ENCODE data around the gene BORCS5.

The BORCS5 gene

DNA sequence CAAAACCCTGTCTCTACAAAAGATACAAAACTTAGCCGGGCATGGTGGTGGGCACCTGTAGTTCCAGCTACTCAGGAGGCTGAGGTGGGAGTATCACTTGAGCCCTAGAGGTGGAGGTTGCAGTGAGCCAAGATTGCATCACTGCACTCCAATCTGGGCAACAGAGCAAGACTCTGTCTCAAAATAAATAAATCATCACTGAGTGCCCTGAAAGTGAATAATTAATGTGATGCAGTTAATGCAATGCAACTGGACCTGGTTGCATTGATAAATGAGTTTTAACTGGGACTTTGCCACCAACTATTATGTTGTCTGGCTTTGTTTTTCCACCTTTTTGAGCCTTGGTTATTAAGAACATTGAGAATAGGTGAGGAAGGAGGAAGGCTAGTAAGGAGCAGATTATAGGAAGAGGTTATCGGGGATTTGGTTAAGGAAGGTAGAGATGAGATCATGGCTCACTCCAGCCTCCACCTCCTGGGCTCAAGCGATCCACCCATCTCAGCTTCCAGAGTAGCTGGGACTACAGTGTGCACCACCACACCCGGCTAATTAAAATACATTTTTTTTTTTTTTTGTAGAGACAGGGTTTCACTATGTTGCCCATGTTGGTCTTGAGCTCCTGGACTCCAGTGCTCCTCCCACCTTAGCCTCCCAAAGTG, 8.0 kb downstream of the BORCS5 start:
- TF ChIP-seq EZH2phosphoT487 (conservative IDR thresholded peaks at IDR 0.05; ENCODE audit: low read length): no peak
- TF ChIP-seq, protein P1, sequence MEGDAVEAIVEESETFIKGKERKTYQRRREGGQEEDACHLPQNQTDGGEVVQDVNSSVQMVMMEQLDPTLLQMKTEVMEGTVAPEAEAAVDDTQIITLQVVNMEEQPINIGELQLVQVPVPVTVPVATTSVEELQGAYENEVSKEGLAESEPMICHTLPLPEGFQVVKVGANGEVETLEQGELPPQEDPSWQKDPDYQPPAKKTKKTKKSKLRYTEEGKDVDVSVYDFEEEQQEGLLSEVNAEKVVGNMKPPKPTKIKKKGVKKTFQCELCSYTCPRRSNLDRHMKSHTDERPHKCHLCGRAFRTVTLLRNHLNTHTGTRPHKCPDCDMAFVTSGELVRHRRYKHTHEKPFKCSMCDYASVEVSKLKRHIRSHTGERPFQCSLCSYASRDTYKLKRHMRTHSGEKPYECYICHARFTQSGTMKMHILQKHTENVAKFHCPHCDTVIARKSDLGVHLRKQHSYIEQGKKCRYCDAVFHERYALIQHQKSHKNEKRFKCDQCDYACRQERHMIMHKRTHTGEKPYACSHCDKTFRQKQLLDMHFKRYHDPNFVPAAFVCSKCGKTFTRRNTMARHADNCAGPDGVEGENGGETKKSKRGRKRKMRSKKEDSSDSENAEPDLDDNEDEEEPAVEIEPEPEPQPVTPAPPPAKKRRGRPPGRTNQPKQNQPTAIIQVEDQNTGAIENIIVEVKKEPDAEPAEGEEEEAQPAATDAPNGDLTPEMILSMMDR (IDR thresholded peaks at IDR 0.05; ENCODE audit: insufficient read depth, low read length, poor library complexity, severe bottlenecking): no peak
- Histone ChIP-seq H3K9ac (ENCODE audit: low read length) (no peak overlapping the region), H3K4me3 (ENCODE audit: insufficient read depth, low read length, poor library complexity, severe bottlenecking) (no peak overlapping the region), H3F3A (ENCODE audit: insufficient read depth) (no peaks in the 10 kb centered on the region), H3K36me3 (ENCODE audit: low read length) (no peaks in the 10 kb centered on the region), H2AFZ (ENCODE audit: low read depth, low read length, severe bottlenecking) (no peak overlapping the region), H3K9me2 (replicated peaks; ENCODE audit: insufficient read depth, low read length) (no peaks in the 10 kb centered on the region), H3K4me2 (ENCODE audit: low read depth, low read length, poor library complexity, severe bottlenecking) (no peak overlapping the region), H4K20me1 (ENCODE audit: low read depth, low read length) (no peaks in the 10 kb centered on the region), H3K27ac (ENCODE audit: low read depth, low read length) (no peak overlapping the region), H3K79me2 (ENCODE audit: insufficient read depth, low read length) (no peaks in the 10 kb centered on the region), H3K9me3 (ENCODE audit: insufficient read depth, low read length) (no peaks in the 10 kb centered on the region), H3K27me3 (ENCODE audit: low read length) (no peaks in the 10 kb centered on the region)

DNA sequence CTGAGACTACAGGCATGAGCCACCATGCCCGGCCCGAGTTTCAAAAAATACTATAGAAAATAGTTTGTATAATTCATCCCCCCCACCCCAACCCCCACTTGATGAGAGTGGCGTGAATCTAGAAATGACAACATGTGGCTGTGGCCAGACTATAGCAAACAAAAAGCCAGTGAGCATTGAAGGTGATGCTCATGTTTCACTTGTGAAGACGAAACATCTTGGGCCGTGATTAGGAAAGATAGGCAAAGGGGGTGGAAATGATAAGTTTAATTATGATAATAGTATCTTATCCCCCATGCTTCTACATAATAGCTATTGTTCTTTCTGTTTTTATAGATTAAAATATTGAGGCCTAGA, 8.5 kb downstream of the BORCS5 start:
- Histone ChIP-seq H3K9me2 (replicated peaks; ENCODE audit: insufficient read depth, low read length) (no peaks in the 10 kb centered on the region), H3K79me2 (ENCODE audit: insufficient read depth, low read length) (no peaks in the 10 kb centered on the region), H3K36me3 (ENCODE audit: low read length) (no peaks in the 10 kb centered on the region), H3K4me2 (ENCODE audit: low read depth, low read length, poor library complexity, severe bottlenecking) (no peak overlapping the region), H3K27ac (ENCODE audit: low read depth, low read length) (no peak overlapping the region), H3F3A (ENCODE audit: insufficient read depth) (no peaks in the 10 kb centered on the region), H4K20me1 (ENCODE audit: low read depth, low read length) (no peaks in the 10 kb centered on the region), H3K9ac (ENCODE audit: low read length) (no peak overlapping the region), H3K9me3 (ENCODE audit: insufficient read depth, low read length) (no peaks in the 10 kb centered on the region), H2AFZ (ENCODE audit: low read depth, low read length, severe bottlenecking) (no peak overlapping the region), H3K27me3 (ENCODE audit: low read length) (no peaks in the 10 kb centered on the region), H3K4me3 (ENCODE audit: insufficient read depth, low read length, poor library complexity, severe bottlenecking) (no peak overlapping the region)
- TF ChIP-seq, protein P1 (IDR thresholded peaks at IDR 0.05; ENCODE audit: insufficient read depth, low read length, poor library complexity, severe bottlenecking): no peak
- TF ChIP-seq EZH2phosphoT487 (conservative IDR thresholded peaks at IDR 0.05; ENCODE audit: low read length): no peak

DNA sequence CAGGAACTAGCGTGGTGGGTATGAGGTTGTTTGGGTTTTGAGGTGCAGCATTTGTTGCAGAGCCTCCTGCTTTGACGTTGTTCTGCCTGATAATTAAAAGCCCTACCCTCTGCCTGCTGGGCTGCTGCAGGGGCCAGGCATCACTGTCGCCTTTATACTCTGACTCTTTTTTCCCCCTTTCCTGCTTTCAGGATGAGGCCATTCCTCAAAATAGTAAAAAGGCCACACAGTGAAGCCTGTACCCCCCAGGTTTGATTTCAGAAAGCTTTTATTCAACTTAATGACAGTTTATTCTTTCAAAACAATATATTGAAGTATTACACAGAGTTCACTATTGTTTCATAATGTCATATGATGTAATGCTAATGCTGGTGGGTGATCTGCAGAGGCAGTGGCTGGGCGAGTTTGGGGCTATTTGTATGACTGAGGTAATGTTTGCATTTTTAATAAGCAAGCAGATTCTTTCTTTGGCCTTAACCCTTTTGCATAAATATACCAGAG, 9.1 kb downstream of the BORCS5 start:
- Histone ChIP-seq H3K27me3 (ENCODE audit: low read length) (no peaks in the 10 kb centered on the region), H3K4me2 (ENCODE audit: low read depth, low read length, poor library complexity, severe bottlenecking) (no peak overlapping the region), H3K9ac (ENCODE audit: low read length) (no peak overlapping the region), H3K4me3 (ENCODE audit: insufficient read depth, low read length, poor library complexity, severe bottlenecking) (no peak overlapping the region), H4K20me1 (ENCODE audit: low read depth, low read length) (no peaks in the 10 kb centered on the region), H3F3A (ENCODE audit: insufficient read depth) (no peaks in the 10 kb centered on the region), H2AFZ (ENCODE audit: low read depth, low read length, severe bottlenecking) (no peak overlapping the region), H3K9me2 (replicated peaks; ENCODE audit: insufficient read depth, low read length) (no peaks in the 10 kb centered on the region), H3K9me3 (ENCODE audit: insufficient read depth, low read length) (no peaks in the 10 kb centered on the region), H3K27ac (ENCODE audit: low read depth, low read length) (no peak overlapping the region), H3K79me2 (ENCODE audit: insufficient read depth, low read length) (no peaks in the 10 kb centered on the region), H3K36me3 (ENCODE audit: low read length) (no peaks in the 10 kb centered on the region)
- TF ChIP-seq, protein P1 (IDR thresholded peaks at IDR 0.05; ENCODE audit: insufficient read depth, low read length, poor library complexity, severe bottlenecking): no peak
- no peak for TF ChIP-seq EZH2phosphoT487 (conservative IDR thresholded peaks at IDR 0.05; ENCODE audit: low read length)
